Activated CD4-positive, alpha-beta T cell treated with anti-CD3 and anti-CD28 coated beads, Interleukin-10, Interleukin-2, amounts not matched to agents 100 ng/mL and 50 ng/mL, durations not matched to agents 16 hours and 8 hours (primary cell): ENCODE results near the gene SOCS2.
"Not testable (repeated sequence)": the region's sequence is repeated elsewhere in the genome, so short reads cannot be mapped to it uniquely, and the experiment has no call there.

Experiments
- DNase-seq: peaks from one replicate; pipeline ENCODE4 v3.0.0-alpha.2; 2020

SOCS2 gene

DNA sequence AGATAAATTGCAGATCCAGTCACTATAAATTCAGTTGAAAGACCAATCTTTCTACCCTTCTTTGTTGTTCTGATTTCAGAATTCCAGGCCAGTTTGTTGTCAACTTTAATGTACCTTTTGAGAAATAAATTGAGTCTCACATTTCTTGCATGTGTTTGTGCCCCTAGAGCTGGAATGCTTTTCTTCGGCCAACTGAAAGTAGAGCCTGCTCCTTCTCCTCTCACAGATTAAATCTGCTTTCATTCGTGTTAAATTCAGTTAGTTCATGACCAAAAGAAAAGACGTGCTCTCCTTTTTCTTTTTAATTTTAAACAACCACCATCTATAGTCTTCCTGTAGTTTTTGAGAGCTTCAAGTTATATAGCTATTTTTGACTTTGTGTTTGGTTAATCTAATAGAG lies 22.9 kb downstream of the SOCS2 start:
- no peak for DNase-seq

DNA sequence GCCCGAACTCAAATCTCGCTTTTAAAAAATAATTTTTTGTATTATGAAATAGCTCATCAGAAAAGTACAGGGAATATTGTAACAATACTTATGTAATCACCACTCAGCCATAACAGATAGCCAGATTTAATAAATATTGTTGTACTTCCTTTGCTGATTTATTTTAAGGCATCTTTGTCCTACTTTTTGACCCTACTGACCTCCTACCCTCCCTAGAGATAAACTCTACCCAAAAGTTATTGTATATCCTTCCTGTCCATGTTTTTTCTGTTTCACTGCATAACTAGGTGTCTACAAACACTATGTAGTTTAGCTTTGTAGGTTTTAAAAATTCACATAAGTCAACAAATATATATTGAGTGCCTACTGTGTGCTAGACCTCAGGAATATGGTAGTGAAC lies 25.1 kb downstream of the SOCS2 start:
- no peak for DNase-seq

DNA sequence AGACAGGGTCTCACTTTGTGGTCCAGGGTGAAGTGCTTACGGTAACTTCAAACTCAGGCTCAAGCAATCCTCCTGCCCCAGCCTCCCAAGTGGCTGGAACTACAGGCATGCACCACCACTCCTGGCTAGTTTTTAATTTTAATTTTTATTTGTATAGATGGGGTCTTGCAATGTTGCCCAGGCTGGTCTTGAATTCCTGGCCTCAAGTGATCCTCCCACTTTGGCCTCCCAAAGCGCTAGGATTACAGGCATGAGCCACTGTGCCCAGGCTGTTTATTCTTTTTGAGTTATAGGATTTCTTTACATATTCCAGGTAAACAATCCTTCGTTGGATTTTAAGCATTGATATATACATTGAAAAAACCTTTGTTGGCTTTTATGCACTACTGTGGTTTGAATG lies 26.7 kb downstream of the SOCS2 start:
- no peak for DNase-seq

DNA sequence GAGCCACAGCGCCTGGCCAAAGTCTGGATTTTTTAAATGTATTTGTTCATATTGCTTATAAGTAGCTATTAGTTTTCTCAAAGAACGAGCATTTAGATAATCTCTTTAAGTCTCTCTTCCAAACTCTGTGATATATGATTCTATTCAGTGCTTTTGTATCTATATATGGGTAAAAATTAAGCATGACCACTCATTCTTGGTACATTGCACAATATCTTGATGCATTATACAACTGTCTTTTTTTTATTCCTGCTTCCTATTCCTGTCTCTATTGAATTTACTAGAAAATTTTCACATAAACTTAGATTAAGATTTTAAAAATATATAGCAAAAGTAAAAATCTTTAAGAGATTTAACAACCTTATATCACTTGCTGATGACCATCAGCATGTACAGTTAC lies 29.1 kb downstream of the SOCS2 start:
- DNase-seq: no peak

DNA sequence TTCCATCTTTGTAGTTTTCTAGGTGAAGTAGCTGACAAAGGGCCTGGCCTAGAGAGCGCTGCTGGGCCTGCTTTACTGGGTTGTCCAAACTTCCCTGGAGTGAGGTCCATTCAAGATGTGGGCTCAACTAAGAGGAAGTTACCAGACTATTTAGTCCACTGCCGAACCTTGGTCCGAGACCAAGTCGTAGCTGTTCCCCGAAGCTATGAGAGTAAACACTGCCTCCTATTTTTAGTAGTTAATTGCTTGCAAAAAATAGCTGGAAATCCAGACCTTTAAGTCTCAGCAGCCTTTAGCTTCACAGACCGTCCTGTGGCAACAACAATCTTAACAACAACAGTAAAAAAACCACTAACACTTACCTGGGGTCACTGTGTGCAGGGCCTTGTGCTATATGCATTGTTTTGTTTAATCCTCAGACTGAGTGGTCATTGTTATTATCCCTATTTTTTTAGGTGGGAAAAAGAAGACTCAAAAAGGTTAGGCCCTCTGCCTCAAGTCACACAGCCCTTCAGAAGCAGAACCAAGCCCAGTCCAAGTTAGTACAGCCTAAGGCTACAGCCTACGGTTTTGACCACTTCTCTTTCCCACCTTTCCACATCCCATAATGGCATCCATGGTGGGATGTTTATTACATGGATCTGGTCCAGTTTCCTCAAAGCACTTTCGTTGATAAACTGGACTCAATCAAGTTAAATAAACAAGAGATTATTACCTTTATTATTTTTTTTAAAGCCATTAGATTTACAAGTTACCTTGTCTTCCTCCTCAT lies 30.6 kb downstream of the SOCS2 start:
- no peak for DNase-seq

DNA sequence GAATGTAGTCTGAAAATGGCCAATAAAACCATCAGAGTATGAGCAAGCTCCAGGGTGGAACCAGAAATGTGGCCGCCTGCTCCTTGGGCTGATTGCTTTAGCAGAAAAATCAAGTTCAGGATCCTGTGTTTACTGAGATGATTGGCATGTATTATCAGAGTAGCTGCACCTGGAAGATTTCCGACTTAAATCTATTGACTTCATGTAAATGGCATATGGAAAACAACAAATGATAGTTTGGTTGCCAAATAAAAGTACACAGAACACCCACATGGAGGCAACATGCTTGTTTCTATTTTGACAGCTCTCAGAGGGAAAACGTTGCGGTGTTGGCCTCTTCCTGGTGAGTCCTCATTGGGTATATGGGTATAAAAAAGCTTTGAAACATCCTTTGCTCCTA lies 31.3 kb downstream of the SOCS2 start:
- DNase-seq: no peak

DNA sequence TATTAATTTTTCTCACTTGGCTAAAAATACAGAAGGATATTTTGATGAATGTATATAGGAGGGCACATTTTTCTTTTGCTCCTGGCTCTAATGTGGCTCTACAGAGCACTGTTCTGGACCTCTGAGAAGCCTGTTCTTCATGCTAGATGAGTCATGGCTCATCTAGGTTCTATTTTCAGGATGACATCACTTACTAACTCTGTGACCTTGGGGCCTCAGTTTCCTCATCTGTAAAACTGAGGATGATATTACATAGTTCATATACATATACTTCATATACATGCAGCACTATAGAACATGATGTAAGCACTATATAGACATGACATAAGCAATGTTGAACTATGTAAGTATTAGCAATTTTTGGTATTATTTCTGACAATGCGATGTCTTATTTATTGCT lies 35.8 kb downstream of the SOCS2 start:
- DNase-seq: no peak

DNA sequence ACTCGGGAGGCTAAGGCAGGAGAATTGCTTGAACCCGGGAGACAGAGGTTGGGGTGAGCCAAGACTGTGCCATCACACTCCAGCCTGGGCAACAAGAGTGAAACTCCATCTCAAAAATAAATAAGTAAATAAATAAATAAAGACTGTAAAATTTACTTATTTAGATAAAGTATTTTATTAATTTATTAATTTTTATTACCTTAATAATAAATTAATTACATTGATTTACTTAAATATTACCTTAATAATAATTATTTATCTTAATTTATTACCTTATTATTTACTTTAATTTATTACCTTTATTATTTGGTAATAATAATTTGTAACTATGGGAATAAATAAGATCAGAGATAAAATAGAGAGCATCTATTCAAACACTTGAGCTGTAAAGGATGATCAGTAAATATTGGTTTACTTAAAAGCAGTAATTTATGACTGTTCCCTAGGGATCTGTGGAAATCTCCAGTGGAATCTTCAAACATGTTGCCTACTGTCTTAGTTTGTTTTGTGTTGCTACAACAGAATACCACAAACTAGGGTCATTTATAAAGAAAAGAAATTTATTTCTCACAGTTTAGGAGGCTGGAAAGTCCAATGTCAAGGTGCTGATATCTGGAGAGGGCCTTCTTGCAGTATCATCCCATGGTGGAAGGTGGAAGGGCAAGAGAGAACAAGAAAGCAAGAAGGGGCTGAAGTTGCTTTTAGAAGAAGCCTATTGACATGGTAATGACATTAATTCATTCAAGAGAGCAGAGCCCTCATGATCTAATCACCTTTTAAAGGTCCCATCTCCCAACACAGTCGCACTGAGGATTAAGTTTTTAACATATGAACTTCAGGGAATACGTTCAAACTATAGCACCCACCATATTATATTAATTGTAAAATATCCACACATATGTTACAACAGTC lies 37.1 kb downstream of the SOCS2 start:
- no peak for DNase-seq

DNA sequence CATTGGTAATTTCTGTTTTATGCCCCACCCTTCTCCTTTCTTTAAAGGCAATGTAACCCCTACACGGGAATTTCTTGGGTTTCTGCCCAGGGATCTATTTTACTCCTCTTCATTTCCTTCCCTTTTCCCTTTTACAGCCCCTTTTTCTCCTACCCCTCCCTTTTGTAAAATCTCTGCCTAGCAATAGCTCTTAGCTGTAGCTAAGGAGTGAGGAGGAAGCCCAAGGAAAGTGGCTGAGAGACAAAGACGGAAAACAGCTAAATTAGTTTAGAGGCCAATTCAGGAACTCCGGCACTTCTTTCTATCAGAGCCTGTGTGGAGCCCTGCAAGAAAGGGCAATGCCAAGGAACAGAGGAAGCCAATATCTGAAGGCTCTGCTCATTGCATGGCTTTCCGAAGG lies 40.3 kb downstream of the SOCS2 start:
- no peak for DNase-seq

DNA sequence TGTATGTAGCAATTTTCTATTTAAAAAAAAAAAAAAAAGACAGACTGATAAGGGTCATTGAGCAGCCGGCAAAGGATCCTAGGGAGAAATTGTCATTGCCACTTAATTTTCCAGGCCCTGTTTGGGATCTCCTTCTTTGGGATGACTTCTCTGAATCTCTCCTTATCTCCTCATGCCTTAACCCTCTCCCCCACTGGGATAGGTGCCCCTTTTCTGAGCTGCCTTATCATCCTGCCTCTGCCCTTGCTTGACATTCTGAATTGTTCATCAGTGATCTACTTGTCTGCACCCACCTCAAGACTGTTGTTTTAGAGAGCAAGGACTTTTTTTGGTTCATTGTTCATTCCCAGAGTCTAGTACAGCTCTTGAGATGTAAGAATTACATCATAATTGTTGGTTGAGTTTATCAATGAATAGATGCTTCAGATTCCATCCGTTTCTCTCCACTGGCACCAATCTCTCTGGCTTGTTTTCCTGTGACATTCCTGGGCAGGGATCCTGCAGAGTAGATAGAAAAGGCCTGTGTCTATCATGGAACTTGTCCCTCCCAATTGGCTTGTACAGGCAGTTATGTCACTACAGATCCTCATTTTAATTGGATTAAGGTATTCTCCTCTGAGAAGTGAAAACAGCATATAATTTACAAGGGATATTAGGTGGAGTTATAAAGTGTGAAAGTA lies 42.6 kb downstream of the SOCS2 start:
- no peak for DNase-seq

DNA sequence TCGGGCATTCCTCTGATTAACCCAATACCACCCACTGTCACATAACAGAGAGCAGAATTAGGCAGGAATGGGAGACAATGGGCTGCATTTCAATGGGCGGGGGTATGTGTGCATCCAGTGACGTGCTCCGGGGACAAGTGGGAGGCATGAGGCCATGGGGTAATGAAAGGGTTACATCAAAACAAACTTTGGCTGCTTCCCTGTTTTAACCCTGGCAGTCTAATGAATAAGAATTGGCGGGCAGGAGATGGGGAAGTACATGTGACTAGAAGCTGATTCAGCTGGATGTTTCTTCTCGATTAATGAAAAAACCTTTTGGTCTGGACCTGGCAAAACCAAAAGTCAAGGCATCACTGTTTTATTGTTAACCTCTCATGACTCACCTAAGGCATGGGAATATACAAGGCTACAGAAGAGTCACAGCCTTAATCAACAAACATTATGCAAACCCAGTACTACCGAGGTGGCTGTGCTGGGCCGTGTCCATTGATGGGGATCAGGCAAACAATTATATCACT lies 44.2 kb downstream of the SOCS2 start:
- no peak for DNase-seq

DNA sequence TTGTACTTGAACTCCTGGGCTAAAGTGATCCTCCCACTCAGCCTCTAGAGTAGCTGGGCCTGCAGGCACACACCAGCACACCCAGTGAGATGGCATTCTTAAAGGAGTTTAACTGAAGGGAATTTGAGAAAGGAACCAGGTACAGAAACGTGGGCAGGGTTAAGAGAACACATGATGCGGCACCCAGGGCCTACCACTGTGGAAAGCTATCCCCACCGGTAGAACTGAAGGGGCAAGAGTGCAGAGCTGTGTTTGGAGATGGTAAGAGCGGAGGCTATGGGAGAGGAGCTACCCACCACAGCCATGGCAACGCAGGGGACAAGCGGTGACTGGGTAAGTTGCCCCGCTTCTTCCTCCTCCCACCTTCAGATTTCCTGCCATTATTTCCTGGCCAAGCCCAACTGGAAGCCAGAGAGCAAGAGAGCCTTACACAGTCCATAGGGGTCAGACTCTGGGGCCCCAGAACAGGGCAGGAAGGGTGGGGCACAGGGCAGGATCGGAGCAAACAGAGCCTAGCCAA lies 46.5 kb downstream of the SOCS2 start:
- no peak for DNase-seq

DNA sequence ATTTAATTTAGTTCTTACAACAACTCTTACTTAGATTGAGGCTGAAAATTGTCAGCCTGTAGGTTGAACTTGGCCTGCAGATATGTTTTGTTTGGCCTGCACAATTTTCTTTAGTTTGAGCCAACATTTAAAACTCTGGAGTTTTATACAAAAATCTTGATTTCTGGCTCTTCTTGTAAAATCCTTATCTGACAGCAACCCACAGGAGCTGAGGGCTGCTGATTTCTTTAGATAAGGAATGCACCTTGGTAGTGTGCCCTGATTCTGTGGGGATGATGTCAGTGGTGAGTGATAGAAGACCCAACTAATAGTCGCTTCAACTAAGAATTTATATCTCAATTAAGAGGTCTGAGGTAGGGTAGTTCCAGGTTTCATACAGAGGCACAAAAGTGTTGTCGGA lies 49.5 kb downstream of the SOCS2 start:
- DNase-seq: no peak

DNA sequence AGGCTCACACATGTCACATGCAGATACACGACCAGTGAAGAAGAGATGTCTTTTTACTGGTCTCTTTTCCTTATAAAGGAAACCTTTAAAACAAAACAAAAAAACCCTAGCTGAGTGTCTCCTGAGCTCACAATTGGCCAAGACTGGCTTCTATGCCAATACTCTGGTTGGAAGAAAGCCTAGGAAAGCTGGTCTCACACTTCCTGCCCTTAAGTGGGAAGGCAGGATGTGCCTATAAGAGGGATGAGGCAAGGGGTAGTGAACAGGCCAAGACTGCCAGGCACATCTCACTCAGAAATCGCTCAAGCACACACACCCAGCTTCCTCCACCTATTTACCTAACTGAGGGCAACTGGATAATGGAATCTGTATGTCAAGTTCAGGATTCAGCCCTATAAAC lies 50.0 kb downstream of the SOCS2 start:
- no peak for DNase-seq

DNA sequence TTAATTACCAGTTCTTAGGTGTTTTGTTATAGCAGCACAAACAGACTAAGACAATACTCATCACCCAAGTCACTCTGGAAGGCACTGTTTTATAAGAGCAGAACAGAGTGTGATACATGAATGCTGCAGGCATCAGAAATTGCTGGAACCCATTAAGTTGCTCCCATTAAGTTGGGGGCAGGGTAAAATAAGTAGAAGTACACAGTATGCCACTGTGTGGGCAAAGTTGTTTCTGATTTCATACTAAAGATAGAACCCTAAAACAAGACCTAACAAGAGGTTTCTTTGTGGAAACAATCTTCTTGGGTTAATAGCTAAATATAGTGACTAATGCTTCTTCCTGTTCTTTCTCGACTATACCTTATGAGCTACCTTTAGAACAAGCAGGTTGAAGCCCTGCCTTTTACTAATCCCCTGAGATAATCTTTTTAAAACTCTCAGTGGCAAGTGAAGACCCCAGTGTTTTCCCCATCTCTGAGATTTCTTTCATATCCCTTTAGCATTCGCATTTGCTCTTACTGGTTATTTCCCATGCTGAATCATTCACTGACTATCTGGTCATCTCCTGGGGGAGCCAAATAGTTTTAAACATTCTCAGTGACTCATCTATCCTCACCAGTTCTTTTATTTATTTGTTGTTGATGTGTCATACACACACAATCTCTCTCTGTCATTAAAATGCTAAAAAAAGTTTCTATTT lies 52.3 kb downstream of the SOCS2 start:
- peak; percentile 23 for DNase-seq

DNA sequence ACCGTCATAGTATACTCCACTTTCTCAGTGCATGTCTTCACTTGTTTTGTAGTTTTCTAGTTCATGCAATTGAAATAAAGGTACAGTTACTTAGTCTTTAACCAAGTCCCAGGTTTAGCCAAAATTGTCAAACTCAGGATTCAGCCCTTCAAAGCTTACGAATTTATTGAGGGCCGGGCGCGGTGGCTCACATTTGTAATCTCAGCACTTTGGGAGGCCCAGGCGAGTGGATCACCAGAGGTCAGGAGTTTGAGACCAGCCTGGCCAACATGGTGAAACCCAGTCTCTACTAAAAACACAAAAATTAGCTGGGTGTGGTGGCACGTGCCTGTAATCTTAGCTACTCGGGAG lies 52.8 kb downstream of the SOCS2 start:
- not testable (repeated sequence) for DNase-seq

DNA sequence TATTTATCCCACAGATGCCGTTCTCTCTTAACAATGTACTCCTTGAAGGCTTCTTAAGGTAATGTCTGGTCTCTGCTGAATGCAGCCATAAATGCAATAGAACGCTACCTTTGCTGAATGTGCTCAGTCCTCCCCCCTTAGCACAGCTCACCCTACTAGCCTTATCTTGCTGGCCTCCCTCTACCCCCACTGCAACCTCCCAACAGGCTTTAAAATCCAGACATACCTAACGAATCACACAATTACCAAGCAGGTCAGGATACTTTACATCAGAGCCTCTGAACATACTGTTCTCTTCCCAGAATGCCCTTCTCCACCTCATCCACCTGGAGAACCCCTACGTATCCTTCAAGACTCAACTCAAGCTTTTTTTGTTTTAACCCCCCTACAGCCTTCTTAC lies 53.7 kb downstream of the SOCS2 start:
- DNase-seq: no peak
